HS-27A (cell line): ENCODE data around the gene UNC80.

Source experiments
- DNase-seq: peaks from one replicate; pipeline ENCODE4 v3.0.0-alpha.2; 2012; ENCODE audit warnings: low read depth, missing footprints

Gene UNC80

GRCh38 chr2:209817844-209818271 lies 46.2 kb downstream of the UNC80 start:
- no peak for DNase-seq

- DNase-seq: no peak
Measured at GRCh38 chr2:209818939-209819338, 47.3 kb downstream of the UNC80 start.

- DNase-seq: no peak
Measured at GRCh38 chr2:209821806-209822205, 50.2 kb downstream of the UNC80 start.

GRCh38 chr2:209823484-209823883 lies 51.9 kb downstream of the UNC80 start:
- no peak for DNase-seq

GRCh38 chr2:209824391-209824790 lies 52.8 kb downstream of the UNC80 start:
- DNase-seq: no peak

- no peak for DNase-seq
Measured at GRCh38 chr2:209830722-209831465, 59.3 kb downstream of the UNC80 start.

GRCh38 chr2:209834767-209835166 lies 63.1 kb downstream of the UNC80 start:
- no peak for DNase-seq

- DNase-seq: no peak
Measured at GRCh38 chr2:209840434-209840833, 68.8 kb downstream of the UNC80 start.

- no peak for DNase-seq
Measured at GRCh38 chr2:209845666-209846065, 74.0 kb downstream of the UNC80 start.

- no peak for DNase-seq
Measured at GRCh38 chr2:209864716-209865295, 93.2 kb downstream of the UNC80 start.

- no peak for DNase-seq
Measured at GRCh38 chr2:209868271-209868994, 96.8 kb downstream of the UNC80 start.

- no peak for DNase-seq
Measured at GRCh38 chr2:209870067-209870466, 98.4 kb downstream of the UNC80 start.

GRCh38 chr2:209872675-209873074 lies 101.0 kb downstream of the UNC80 start:
- DNase-seq: peak; percentile 4

- no peak for DNase-seq
Measured at GRCh38 chr2:209875270-209875669, 103.6 kb downstream of the UNC80 start.

GRCh38 chr2:209876211-209876610 lies 104.6 kb downstream of the UNC80 start:
- no peak for DNase-seq

GRCh38 chr2:209878701-209879100 lies 107.1 kb downstream of the UNC80 start:
- DNase-seq: no peak

GRCh38 chr2:209900638-209901037 lies 129.0 kb downstream of the UNC80 start:
- no peak for DNase-seq

GRCh38 chr2:209901172-209901571 lies 129.5 kb downstream of the UNC80 start:
- no peak for DNase-seq

GRCh38 chr2:209905691-209906090 lies 134.1 kb downstream of the UNC80 start:
- DNase-seq: no peak

- no peak for DNase-seq
Measured at GRCh38 chr2:209907746-209908145, 136.1 kb downstream of the UNC80 start.

GRCh38 chr2:209908511-209908910 lies 136.9 kb downstream of the UNC80 start:
- no peak for DNase-seq

GRCh38 chr2:209911486-209911885 lies 139.9 kb downstream of the UNC80 start:
- no peak for DNase-seq

- DNase-seq: no peak
Measured at GRCh38 chr2:209913786-209914345, 142.2 kb downstream of the UNC80 start.
